B cell (primary cell): ENCODE results near the gene LMOD2.

Experiments used
- EZH2 ChIP-seq: IDR thresholded peaks from 2 replicates; pipeline ENCODE4 v1.6.1; 2012; ENCODE audit warnings: borderline replicate concordance, low read depth, mild to moderate bottlenecking, moderate library complexity, low read length; ENCODE audit not compliant: insufficient read depth, poor library complexity, severe bottlenecking
- TF ChIP-seq, protein P1 (sequence below): fragments of 200-600 bp; IDR thresholded peaks from one replicate; pipeline ENCODE4 v1.8.0; 2022; ENCODE audit warnings: antibody characterized with exemption, mild to moderate bottlenecking

GRCh38 chr7:123662293-123662692 lies 6.6 kb downstream of the LMOD2 start:
- TF ChIP-seq, protein P1, sequence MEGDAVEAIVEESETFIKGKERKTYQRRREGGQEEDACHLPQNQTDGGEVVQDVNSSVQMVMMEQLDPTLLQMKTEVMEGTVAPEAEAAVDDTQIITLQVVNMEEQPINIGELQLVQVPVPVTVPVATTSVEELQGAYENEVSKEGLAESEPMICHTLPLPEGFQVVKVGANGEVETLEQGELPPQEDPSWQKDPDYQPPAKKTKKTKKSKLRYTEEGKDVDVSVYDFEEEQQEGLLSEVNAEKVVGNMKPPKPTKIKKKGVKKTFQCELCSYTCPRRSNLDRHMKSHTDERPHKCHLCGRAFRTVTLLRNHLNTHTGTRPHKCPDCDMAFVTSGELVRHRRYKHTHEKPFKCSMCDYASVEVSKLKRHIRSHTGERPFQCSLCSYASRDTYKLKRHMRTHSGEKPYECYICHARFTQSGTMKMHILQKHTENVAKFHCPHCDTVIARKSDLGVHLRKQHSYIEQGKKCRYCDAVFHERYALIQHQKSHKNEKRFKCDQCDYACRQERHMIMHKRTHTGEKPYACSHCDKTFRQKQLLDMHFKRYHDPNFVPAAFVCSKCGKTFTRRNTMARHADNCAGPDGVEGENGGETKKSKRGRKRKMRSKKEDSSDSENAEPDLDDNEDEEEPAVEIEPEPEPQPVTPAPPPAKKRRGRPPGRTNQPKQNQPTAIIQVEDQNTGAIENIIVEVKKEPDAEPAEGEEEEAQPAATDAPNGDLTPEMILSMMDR, result no peak
- no peak for TF ChIP-seq EZH2
